Raji (cell line): Measurements from ENCODE around the gene DOCK10.

Experiments used
- POLR2A ChIP-seq: IDR thresholded peaks from 2 replicates; pipeline ENCODE4 v1.6.1; 2011; ENCODE audit warnings: low read depth, low read length, control low read depth; ENCODE audit not compliant: insufficient read depth

Gene DOCK10

GRCh38 chr2:225064362-225064761 lies 22.1 kb upstream of the DOCK10 start:
- no peak for TF ChIP-seq POLR2A

- TF ChIP-seq POLR2A: no peak
Observed at GRCh38 chr2:225056330-225057073, 14.2 kb upstream of the DOCK10 start.

- no peak for TF ChIP-seq POLR2A
Observed at GRCh38 chr2:225055714-225056113, 13.4 kb upstream of the DOCK10 start.

GRCh38 chr2:225052703-225053102 lies 10.4 kb upstream of the DOCK10 start:
- no peak for TF ChIP-seq POLR2A

GRCh38 chr2:225042800-225043167 lies 516 bp upstream of the DOCK10 start:
- no peak for TF ChIP-seq POLR2A

- no peak for TF ChIP-seq POLR2A
Observed at GRCh38 chr2:225041207-225041850, 939 bp downstream of the DOCK10 start.

- no peak for TF ChIP-seq POLR2A
Observed at GRCh38 chr2:225040856-225041206, 1.4 kb downstream of the DOCK10 start.

- no peak for TF ChIP-seq POLR2A
Observed at GRCh38 chr2:225040142-225040541, 2.1 kb downstream of the DOCK10 start.

- TF ChIP-seq POLR2A: no peak
Observed at GRCh38 chr2:225038231-225038523, 4.1 kb downstream of the DOCK10 start.

- TF ChIP-seq POLR2A: no peak
Observed at GRCh38 chr2:225037415-225038230, 4.6 kb downstream of the DOCK10 start.

- TF ChIP-seq POLR2A: no peak
Observed at GRCh38 chr2:225036431-225036830, 5.8 kb downstream of the DOCK10 start.

GRCh38 chr2:225033440-225034318 lies 8.6 kb downstream of the DOCK10 start:
- no peak for TF ChIP-seq POLR2A

- TF ChIP-seq POLR2A: no peak
Observed at GRCh38 chr2:225032246-225032645, 10.0 kb downstream of the DOCK10 start.

- TF ChIP-seq POLR2A: no peak
Observed at GRCh38 chr2:225031599-225031998, 10.7 kb downstream of the DOCK10 start.

GRCh38 chr2:225030893-225031292 lies 11.4 kb downstream of the DOCK10 start:
- TF ChIP-seq POLR2A: no peak
